ENCODE measurements around the gene ICOSLG.
"Not testable (repeated sequence)": the region's sequence is repeated elsewhere in the genome, so short reads cannot be mapped to it uniquely, and the experiment has no call there.

Gene ICOSLG

DNA sequence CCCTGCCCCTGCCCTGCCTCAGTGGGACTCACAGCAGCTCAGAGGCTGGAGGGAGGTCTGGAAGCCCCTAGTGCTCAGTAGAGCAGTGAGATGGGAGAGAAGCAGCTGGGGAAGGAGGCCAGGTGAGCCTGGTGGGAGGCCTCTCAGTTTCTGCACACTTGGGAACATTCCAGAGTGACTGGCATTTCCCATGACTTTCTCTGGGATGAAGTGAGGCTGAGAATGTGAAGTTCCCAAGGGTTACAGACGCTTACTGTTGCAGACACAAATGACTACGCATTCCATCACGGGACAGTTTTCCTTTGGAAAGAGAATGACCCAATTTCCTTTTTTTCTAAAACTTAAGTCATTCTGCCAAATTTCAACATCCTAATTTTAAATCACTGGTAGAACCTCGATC, 59.2 kb downstream of the ICOSLG start:
- DNase-seq (ENCODE audit: low read depth in 2 of 2): not testable (repeated sequence)

DNA sequence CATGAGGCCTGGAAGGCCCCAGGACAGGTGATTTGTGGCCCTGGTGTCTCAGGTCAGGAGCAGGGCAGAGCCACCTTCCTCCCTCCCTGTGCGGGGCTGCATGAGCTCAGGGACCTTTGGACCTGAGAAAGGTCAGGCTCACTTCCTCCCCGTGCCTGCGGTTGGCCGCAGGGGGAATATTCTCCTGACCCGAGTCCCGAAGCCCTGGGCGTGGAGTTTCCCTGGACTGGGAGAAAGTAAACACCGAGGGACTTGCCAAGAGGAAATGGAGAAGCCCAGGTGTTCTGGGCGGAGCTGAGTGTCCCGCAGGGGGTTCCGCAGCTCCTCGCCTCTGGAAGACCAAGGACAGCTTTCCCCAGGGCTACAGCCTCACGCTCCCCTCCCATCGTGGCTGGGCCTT, 64.6 kb downstream of the ICOSLG start:
- not testable (repeated sequence) for DNase-seq (ENCODE audit: low read depth in 2 of 2)

DNA sequence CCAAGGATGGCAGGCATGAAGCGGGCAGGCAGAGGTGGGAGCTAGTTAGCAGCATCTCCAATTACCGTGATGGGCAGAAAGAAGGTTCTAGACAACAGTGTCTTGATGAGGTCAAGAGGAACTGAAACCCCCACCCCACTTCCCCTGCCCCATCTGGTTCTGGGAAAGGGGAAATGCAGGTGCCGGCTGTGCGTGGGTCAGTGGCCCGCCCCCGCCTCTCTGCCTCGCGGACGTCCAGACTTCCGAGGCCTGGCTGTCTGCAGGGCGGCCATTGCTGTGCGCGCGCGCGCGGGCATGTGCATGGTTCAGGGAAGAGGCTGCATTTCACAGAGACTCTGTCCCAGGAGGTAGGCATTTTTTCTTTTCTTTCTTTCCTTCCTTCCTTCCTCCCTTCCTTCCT, 65.6 kb downstream of the ICOSLG start:
- not testable (repeated sequence) for DNase-seq (ENCODE audit: low read depth in 2 of 2)

Data from activated CD8-positive, alpha-beta memory T cell treated with anti-CD3 and anti-CD28 coated beads for 4 hours (primary cell).